GM12878 (cell line): ENCODE data around the gene METTL8. TPM values are rescaled to one million over a fixed set of nuclear protein-coding genes. Genes with fewer than 3 reads are reported as not detected.

Source experiments
- ATF2 ChIP-seq: IDR thresholded peaks from 2 replicates; pipeline ENCODE4 v1.6.1; 2012; ENCODE audit warnings: low read length, inconsistent platforms
- ATF7 ChIP-seq: fragments of 450-650 bp; IDR thresholded peaks from 2 replicates; pipeline ENCODE4 v1.6.1; 2016; ENCODE audit warnings: low read depth, mild to moderate bottlenecking
- CTCF ChIP-seq, 3 experiments: IDR thresholded peaks in 2 of 3; conservative IDR thresholded peaks in 1 of 3; 2 replicates each; pipeline ENCODE4 v1.5.1; 2011; ENCODE audit warnings: low read depth in 3 of 3, low read length in 3 of 3, mild to moderate bottlenecking in 3 of 3, control low read depth in 2 of 3, moderate library complexity in 2 of 3, inconsistent platforms in 1 of 3, mixed read lengths in 1 of 3; ENCODE audit not compliant: control insufficient read depth in 2 of 3, insufficient read depth in 1 of 3; ENCODE audit errors: extremely low read depth in 1 of 3
- CUX1 ChIP-seq: IDR thresholded peaks from 2 replicates; pipeline ENCODE4 v1.6.1; 2012; ENCODE audit warnings: improper control_type of control experiment, low read depth, low read length; ENCODE audit not compliant: insufficient replicate concordance
- EGR1 ChIP-seq, 2 experiments: IDR thresholded peaks; 1 replicate in 1 of 2; 2 replicates in 1 of 2; pipeline ENCODE4 v1.6.1; 2011 to 2012; ENCODE audit warnings: low read depth in 2 of 2, low read length in 2 of 2, borderline replicate concordance in 1 of 2, mild to moderate bottlenecking in 1 of 2, moderate library complexity in 1 of 2
- HDAC6 ChIP-seq: fragments of 200-600 bp; sonication (generic); IDR thresholded peaks from one replicate; pipeline ENCODE4 v1.8.0; 2017; ENCODE audit warnings: antibody characterized with exemption; ENCODE audit not compliant: unreplicated experiment
- HDGF ChIP-seq: fragments of 450-650 bp; IDR thresholded peaks from 2 replicates; pipeline ENCODE4 v1.6.1; 2016; ENCODE audit warnings: antibody characterized with exemption
- IKZF2 ChIP-seq, 2 experiments: fragments of 450-650 bp; IDR thresholded peaks; 2 replicates each; pipeline ENCODE4 v1.6.1; 2017; ENCODE audit warnings: mild to moderate bottlenecking in 2 of 2, moderate library complexity in 2 of 2
- KAT2A ChIP-seq: conservative IDR thresholded peaks from 2 replicates; pipeline ENCODE4 v1.6.1; 2011; ENCODE audit warnings: low read depth, low read length; ENCODE audit not compliant: control insufficient read depth
- NBN ChIP-seq: fragments of 450-650 bp; IDR thresholded peaks from 2 replicates; pipeline ENCODE4 v1.6.1; 2016
- NFXL1 ChIP-seq: fragments of 450-650 bp; IDR thresholded peaks from 2 replicates; pipeline ENCODE4 v1.6.1; 2017; ENCODE audit warnings: antibody characterized with exemption, mild to moderate bottlenecking, borderline replicate concordance
- NRF1 ChIP-seq: conservative IDR thresholded peaks from 2 replicates; pipeline ENCODE4 v1.6.1; 2011; ENCODE audit warnings: mild to moderate bottlenecking, low read depth, low read length, improper control_type of control experiment
- RBBP5 ChIP-seq: fragments of 200-600 bp; sonication (generic); conservative IDR thresholded peaks from 2 replicates; pipeline ENCODE4 v1.6.1; 2016
- RFX5 ChIP-seq: IDR thresholded peaks from 2 replicates; pipeline ENCODE4 v1.6.1; 2011; ENCODE audit warnings: low read depth, low read length, improper control_type of control experiment
- SIN3A ChIP-seq: IDR thresholded peaks from 2 replicates; pipeline ENCODE4 v1.6.1; 2012; ENCODE audit warnings: low read depth, low read length, improper control_type of control experiment
- SP1 ChIP-seq: IDR thresholded peaks from one replicate; pipeline ENCODE4 v1.6.1; 2011; ENCODE audit warnings: low read depth, low read length
- TCF12 ChIP-seq: IDR thresholded peaks from 2 replicates; pipeline ENCODE4 v1.6.1; 2011; ENCODE audit warnings: low read depth, mild to moderate bottlenecking, low read length
- TCF7 ChIP-seq: IDR thresholded peaks from 2 replicates; pipeline ENCODE4 v1.6.1; 2014; ENCODE audit warnings: antibody characterized with exemption, borderline replicate concordance
- WRNIP1 ChIP-seq: IDR thresholded peaks from 2 replicates; pipeline ENCODE4 v1.6.1; 2011; ENCODE audit warnings: low read depth, low read length, improper control_type of control experiment, borderline replicate concordance
- YY1 ChIP-seq: IDR thresholded peaks from 2 replicates; pipeline ENCODE4 v1.6.1; 2011; ENCODE audit warnings: low read depth, mild to moderate bottlenecking, low read length
- polyA plus RNA-seq, 11 experiments: library from polyadenylated mRNA; depleted of rRNA in 4 of 11; unstranded in 6 of 11; stranded (reverse) in 5 of 11; fragments of >200 nt; fragmentation: Nextera tagmentation in 4 of 11; fragmentation: Illumina TruSeq in 1 of 11; extraction: Ambion mirVana in 4 of 11; extraction: Trizol in 1 of 11; gene quantifications; 1 replicate in 1 of 11; 2 replicates in 10 of 11; pipeline versions ENCODE4 v1.2.1 to v1.2.3, GENCODE V29; 2011 to 2016; ENCODE audit warnings: inconsistent platforms in 2 of 11, missing spikeins in 2 of 11, low read depth in 1 of 11
- total RNA-seq, 4 experiments: library from RNA; depleted of rRNA in 3 of 4; stranded (reverse); fragments of >200 nt in 3 of 4; fragmentation: Illumina TruSeq in 1 of 4; extraction: Trizol in 1 of 4; gene quantifications; 2 replicates each; pipeline versions ENCODE4 v1.2.1 to v1.2.3, GENCODE V29; 2013 to 2021
- TF ChIP-seq, protein P1 (sequence below): IDR thresholded peaks from 2 replicates; pipeline ENCODE4 v1.6.1; 2012; ENCODE audit warnings: low read depth, low read length, improper control_type of control experiment

METTL8 gene
- total and polyA plus RNA-seq, 10 of the 15 experiments (the other 5 are each of a cell fraction or from before 2014, with no cell fraction given): 30.8 to 96.3 (median 51.5) TPM

GRCh38 chr2:171416009-171416926, 17.5 kb downstream of the METTL8 start (continued):
- no peak for TF ChIP-seq ATF2
- peak; percentile 71; the same call in 1 of the 2 replicates for TF ChIP-seq ATF7
- TF ChIP-seq EGR1 (IDR thresholded peaks at IDR 0.05; ENCODE audit: borderline replicate concordance in 1 of 2, low read depth in 2 of 2, low read length in 2 of 2): no peak
- 0 out of 2 replicates have a peak, but pooled peaks have one; percentile 83 for TF ChIP-seq WRNIP1
- no peak for TF ChIP-seq KAT2A
- TF ChIP-seq NBN: peak; percentile 84
- TF ChIP-seq TCF12: peak; percentile 77
- no peak for TF ChIP-seq SP1
- peak; percentile 83 to 95 (median 88); a peak in 5 of 6 replicates for TF ChIP-seq CTCF (IDR thresholded peaks at IDR 0.05 in 2 of 3, conservative IDR thresholded peaks at IDR 0.05 in 1 of 3; ENCODE audit: control insufficient read depth in 2 of 3, extremely low read depth in 1 of 3, insufficient read depth in 1 of 3, low read depth in 3 of 3, low read length in 3 of 3)
- TF ChIP-seq, protein P1, sequence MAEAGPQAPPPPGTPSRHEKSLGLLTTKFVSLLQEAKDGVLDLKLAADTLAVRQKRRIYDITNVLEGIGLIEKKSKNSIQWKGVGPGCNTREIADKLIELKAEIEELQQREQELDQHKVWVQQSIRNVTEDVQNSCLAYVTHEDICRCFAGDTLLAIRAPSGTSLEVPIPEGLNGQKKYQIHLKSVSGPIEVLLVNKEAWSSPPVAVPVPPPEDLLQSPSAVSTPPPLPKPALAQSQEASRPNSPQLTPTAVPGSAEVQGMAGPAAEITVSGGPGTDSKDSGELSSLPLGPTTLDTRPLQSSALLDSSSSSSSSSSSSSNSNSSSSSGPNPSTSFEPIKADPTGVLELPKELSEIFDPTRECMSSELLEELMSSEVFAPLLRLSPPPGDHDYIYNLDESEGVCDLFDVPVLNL: no peak
- TF ChIP-seq TCF7: no peak
- TF ChIP-seq RBBP5: no peak
- no peak for TF ChIP-seq NFXL1
- TF ChIP-seq IKZF2 (IDR thresholded peaks at IDR 0.05): peak; percentile 72 to 80
- 0 out of 2 replicates have a peak, but pooled peaks have one; percentile 33 for TF ChIP-seq HDGF
- no peak; the same call in 1 of the 2 replicates for TF ChIP-seq SIN3A
- TF ChIP-seq RFX5: no peak
- TF ChIP-seq YY1: peak; percentile 90
- no peak; the same call in 1 of the 2 replicates for TF ChIP-seq NRF1
- TF ChIP-seq HDAC6: no peak
- no peak for TF ChIP-seq CUX1
